HuH-7 (cell line): ENCODE measurements around the gene CCR6.
"Not testable (repeated sequence)": the region's sequence is repeated elsewhere in the genome, so short reads cannot be mapped to it uniquely, and the experiment has no call there.

Source experiments
- DNase-seq: peaks from one replicate; pipeline ENCODE4 v3.0.0; 2011; ENCODE audit warnings: low spot score

CCR6 gene

GRCh38 chr6:167143041-167143440 is 20.1 kb downstream of the CCR6 start:
- DNase-seq: no peak

DNA sequence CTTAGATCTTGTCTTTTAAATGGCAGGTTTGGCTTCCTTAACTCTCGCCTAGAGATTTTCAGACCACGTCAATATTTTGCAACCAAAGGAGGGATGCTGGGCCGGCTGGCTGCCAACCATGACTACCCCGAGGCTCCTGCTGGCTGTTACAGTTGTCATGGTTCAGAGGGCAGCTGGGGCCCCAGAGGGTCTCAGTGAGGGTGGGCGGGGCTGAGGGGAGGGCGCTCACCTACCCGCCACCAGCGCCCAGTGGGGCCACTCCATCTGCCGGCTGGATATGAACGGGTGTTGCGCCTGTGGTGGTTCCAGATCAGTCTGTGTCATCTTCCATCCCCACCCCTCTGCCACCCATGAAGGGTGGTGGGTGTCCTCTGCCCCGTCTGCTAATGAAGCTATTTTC is 22.6 kb downstream of the CCR6 start:
- DNase-seq: no peak

DNA sequence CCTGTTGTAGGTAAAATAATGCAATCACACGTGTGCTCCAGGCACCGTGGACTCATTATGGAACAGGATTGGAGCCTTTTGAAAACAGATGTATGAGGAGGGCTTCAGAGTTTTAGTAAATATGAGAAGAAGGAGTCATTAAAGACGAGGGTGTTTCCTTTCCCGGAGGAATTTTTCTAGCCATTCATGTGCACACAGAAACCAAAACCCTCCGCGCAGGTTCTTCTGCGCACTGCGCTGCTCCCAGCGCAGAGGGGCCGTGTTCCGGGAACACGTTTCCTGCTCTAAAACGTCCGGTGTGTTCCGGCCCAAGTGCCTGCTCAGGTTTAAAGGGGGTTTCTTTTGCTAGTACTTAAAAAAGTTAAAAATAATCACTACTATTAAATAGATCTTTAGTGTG is 23.2 kb downstream of the CCR6 start:
- no peak for DNase-seq

- DNase-seq: no peak
These were observed 24.1 kb downstream of the CCR6 start for GRCh38 chr6:167146977-167147376.

- no peak for DNase-seq
These were observed 25.1 kb downstream of the CCR6 start for GRCh38 chr6:167148021-167148420.

DNA sequence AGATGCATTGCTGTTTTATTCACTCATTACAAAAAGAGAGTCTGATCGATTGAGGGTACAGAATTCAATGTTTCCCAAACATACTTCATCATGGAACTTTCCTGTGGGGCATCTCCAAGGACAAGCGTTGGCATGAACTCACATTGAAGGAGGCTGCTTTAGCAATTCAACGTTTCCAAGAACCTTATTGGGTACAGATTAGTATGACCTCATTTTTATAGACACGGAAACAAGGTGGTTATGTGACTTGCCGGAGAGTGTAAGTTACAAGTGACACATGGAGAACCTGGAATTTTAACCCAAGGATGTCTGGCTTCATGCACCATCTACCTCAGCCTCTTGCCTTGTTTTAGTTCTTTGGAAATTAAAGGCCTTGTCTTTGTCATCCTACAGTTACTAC is 26.1 kb downstream of the CCR6 start:
- DNase-seq: no peak

- DNase-seq: no peak
These were observed 28.1 kb downstream of the CCR6 start for GRCh38 chr6:167150941-167151549.

DNA sequence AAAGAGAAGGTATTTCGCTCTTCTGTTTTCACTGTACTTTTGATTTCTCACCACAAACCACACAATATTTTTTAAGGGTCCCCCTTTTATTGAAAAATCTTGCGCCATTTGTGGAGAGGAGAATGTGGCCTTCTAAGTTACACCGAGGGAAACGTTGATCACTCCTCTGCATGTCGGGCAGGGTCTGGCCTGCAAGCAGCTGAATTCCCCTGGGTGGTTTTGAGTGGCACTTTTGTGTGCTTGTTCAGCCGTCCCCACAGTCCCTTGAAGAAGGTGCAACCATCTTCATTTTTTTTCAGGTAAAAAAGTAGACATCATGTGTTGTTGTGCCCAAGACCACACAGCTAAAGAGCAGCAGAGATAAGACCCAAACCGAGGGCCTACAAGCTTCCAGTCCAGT is 28.8 kb downstream of the CCR6 start:
- no peak for DNase-seq

GRCh38 chr6:167152862-167153261 is 30.0 kb downstream of the CCR6 start:
- DNase-seq: no peak

GRCh38 chr6:167153521-167153959 is 30.6 kb downstream of the CCR6 start:
- no peak for DNase-seq

DNA sequence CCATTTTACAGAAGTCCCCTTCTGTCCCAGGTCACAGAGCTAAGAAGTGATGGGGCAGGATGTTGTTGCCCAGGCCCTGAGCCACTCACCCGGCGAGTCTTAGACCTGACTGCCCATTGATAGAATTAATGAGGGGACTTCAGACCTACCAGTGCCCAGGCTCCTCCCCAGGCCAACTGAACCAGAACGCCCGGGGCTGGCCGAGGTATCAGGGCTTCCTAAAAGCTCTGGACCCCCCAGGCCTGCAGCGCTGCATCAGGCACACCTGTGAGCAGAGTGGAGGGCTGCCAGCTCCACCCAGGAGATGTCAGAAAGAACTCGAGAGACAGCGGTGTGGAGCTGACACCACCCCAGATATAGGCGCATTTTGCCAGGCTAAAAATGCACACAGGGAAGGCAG is 31.4 kb downstream of the CCR6 start:
- no peak for DNase-seq

- no peak for DNase-seq
These were observed 32.0 kb downstream of the CCR6 start for GRCh38 chr6:167154895-167155294.

DNA sequence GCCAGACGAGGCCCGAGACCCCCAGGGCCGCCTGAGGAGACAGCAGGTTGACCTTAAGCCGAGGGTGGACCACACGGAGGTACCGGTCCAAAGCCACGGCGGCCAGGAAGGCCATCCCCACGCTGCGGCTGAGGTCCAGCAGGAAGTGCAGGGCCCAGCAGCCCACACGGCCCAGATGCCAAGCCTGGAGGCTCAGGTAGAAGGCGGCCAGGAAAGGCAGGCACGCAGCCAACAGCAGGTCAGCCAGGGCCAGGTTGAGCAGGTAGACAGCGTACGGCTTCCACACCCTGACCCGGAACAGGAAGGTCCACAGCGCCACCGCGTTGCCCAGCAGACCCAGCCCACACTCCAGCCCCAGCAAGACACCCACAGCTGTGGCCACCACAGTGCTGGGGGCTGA is 34.5 kb downstream of the CCR6 start:
- DNase-seq: no peak

DNA sequence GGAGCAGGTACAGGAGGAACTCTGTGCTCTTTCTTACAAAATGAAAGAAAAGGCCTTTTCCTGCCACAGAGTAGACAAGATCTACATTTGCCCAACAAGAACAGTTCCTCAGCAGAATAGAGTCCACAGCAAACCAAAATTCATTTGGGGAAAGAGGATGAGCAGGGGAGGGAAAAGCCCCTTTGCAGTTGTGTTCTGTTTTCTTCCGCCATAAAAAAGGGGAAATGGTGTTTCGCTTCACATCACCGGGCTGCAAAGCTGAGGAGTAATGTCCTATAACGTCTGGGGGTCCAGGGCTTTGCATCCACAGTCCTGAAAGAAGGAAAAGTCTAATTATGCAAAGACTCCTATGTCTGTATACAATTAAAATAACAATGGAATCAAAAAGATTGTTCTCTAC is 35.0 kb downstream of the CCR6 start, which contains the start of gene GPR31:
TSS of gene GPR31 (minus strand) at position 118 of the 400 bp plus-strand sequence. CDS start 149 bp downstream, outside the sequence.
- no peak for DNase-seq

DNA sequence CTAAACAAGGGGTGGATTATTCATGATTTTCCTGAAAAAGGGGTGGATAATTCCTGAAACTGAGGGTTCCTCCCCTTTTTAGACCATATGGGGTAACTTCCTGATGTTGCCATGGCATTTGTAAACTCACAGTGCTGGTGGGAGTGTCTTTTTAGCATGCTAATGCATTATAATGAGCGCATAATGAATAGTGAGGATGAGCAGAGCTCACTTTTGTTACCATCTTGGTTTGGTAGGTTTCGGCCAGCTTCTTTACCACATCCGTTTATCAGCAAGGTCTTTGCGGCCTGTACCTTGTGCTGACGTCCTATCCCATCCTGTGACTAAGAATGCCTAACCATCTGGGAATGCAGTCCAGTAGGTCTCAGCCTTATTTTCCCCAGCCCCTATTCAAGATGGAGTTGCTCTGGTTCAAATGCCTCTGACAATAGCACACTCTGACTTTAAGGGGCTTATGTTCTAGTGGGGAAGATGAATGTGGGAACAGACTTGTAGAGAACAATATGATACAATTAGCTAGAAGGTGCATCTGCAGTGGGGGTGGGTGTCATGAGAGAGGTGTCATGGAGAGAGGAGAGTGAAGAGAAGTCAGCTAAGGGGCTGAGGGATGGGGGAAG is 39.1 kb downstream of the CCR6 start:
- DNase-seq: no peak

DNA sequence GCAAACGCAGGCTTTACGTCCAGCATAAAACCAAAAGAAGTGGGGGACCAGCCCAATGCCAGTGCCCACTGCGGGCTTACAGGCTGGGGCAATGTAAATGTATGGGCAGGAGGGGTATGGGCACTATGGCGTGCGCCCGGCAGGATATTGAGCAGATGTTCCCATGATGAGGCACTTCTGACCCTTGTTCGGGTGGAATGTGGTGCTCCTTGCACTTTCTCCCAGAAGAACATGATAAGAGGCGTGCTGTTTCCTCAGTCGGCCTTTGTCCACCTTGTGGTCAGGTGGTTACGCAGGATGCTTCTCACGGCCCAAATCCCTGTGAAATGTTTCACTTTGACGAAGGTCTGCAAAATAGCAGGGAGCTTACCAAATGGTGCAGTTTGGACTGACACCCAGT is 39.7 kb downstream of the CCR6 start:
- DNase-seq: no peak

DNA sequence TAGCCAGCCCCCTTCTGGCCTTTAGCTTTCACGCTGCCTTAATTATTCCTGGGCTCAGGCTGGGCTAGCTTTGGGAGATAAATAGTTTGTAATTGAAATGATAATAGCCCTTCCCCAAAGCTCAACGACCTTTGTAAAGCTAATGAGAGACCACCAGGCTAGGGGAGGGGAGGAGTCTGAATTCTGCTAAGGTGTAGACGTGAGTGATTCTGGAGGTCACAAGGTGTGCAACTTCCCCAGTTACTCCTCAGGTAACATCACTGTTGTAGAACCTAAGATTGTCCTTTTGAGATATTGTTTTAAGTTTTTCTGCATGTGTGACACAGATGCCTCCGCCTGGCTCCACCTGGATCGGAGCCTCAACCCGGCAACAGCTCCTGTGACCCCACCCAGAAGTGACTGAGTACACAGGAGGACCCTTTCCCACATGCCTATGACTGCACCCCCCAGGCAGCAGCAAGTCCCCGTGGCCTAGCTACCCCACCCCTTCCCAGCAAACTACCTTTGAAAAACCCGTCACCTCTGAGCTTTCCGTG is 40.6 kb downstream of the CCR6 start:
- no peak for DNase-seq

GRCh38 chr6:167164261-167164660 is 41.4 kb downstream of the CCR6 start:
- DNase-seq: no peak

DNA sequence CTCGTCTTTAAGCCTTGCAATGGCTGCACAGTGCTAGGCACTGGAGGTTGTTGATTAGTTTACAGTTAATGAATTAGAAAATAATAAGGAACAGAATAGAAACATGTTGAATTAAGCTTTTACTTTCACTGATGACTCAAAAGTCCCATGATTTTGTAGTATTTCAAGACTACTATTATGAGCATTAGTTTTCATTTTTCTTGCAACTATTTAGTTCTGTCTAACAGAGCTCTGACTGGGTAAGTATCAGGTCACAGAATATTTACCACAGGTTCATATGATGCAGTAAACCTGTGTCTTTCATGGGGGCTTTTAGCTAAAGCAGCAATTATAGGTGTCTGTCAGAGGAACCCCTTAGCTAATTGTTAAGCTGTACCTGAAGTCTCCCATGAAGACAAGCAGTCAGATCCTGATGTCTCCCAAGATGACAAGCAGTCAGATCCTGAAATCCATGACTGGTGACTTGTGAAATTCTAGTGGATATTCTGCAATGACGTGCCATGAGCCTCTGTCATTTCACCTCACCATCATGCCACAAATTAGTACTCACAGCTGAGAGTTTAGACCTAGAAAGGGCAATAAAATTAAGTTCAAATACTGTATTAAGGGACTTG is 43.1 kb downstream of the CCR6 start:
- no peak for DNase-seq

GRCh38 chr6:167167699-167168098 is 44.8 kb downstream of the CCR6 start:
- not testable (repeated sequence) for DNase-seq

- DNase-seq: not testable (repeated sequence)
These were observed 45.4 kb downstream of the CCR6 start for GRCh38 chr6:167168296-167168695.

DNA sequence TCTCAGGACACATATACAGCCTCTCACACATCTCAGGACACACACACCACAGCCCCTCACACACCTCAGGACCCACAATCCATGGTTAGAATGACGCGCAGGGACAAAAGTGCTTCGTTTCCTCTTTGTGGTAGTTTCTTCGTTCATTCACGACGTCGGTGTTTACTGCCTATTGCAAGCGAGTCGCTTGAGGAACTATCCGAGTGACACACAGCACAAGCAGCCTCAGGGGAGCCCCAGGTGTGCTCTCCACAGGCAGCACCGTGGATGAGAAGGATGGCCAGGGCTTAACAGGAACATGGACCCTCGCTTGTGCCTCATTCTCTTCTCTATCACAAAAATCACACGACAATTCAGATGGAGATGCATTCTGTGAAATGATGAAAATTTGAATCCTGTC is 47.0 kb downstream of the CCR6 start:
- DNase-seq: not testable (repeated sequence)

GRCh38 chr6:167171300-167171699 is 48.4 kb downstream of the CCR6 start:
- DNase-seq: not testable (repeated sequence)
